ENCODE data around the gene SLC35F2. TPM values are rescaled to one million over a fixed set of nuclear protein-coding genes. Genes with fewer than 3 reads are reported as not detected.

Gene SLC35F2
- total and polyA plus RNA-seq, 2 of the 13 experiments (the other 11 are each of a cell fraction or from before 2014, with no cell fraction given) = 5.8 to 20.3 TPM

DNA sequence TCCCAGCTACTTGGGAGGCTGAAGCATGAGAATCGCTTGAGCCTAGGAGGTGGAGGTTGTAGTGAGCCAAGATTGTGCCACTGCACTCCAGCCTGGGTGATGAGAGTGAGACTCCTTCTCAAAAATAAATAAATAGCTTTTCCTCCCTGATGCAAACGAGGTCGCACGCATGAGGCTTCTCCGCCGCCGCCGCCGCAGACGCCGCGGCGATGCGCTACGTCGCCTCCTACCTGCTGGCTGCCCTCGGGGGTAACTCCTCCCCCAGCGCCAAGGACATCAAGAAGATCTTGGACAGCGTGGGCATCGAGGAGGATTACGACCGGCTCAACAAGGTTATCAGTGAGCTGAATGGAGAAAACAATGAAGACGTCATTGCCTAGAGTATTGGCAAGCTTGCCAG lies 49.6 kb upstream of the SLC35F2 start:
- Histone ChIP-seq H3K4me2 (ENCODE audit: low read depth, low read length) (no peak overlapping the region), H4K20me1 (ENCODE audit: insufficient read depth, low read length) (no peaks in the 10 kb centered on the region), H3K4me1 (ENCODE audit: insufficient read depth, low read length) (no peaks in the 10 kb centered on the region), H3K36me3 (replicated peaks in 1 of 2; ENCODE audit: control insufficient read depth in 1 of 2, insufficient read depth in 2 of 2, low read length in 2 of 2) (no peaks in the 10 kb centered on the region), H3K9ac (ENCODE audit: insufficient read depth, low read depth, low read length) (no peak overlapping the region), H3K9me3 (ENCODE audit: low read length) (no peaks in the 10 kb centered on the region), H3K79me2 (ENCODE audit: insufficient read depth, low read length) (no peaks in the 10 kb centered on the region), H2AFZ (ENCODE audit: low read length) (no peak overlapping the region), H3K27ac (ENCODE audit: extremely low read length, insufficient read depth, low read length) (no peak overlapping the region), H3K4me3 (replicated peaks in 1 of 3; ENCODE audit: insufficient read depth in 1 of 3, low read depth in 2 of 3, low read length in 3 of 3) (no peak overlapping the region), H3K27me3 (ENCODE audit: control insufficient read depth in 1 of 2, insufficient read depth in 2 of 2, low read length in 2 of 2) (peaks cover 0 to 5% of the 10 kb centered on the region in 2 experiments; a peak in 1 of 5 replicates)
- POLR2A ChIA-PET = no interaction called here
- intact Hi-C loops (cut with micrococcal nuclease; ENCODE audit: unreplicated experiment) (no loop called here), in situ Hi-C loops (cut with HindIII; ENCODE audit: extremely low pct_ligation_motif_present, low pct_unique_long_range_greater_than_20kb) (no loop called here)
- TF ChIP-seq PHF20 (CRISPR knock-in tag; IDR thresholded peaks at IDR 0.05) (no peak), NFYC (CRISPR knock-in tag; IDR thresholded peaks at IDR 0.05) (no peak), ZNF775 (CRISPR knock-in tag; IDR thresholded peaks at IDR 0.05; ENCODE audit: borderline replicate concordance) (no peak), PRDM4 (CRISPR knock-in tag; IDR thresholded peaks at IDR 0.05; ENCODE audit: borderline replicate concordance) (no peak), ZNF124 (CRISPR knock-in tag; IDR thresholded peaks at IDR 0.05) (no peak), ZNF30 (CRISPR knock-in tag; IDR thresholded peaks at IDR 0.05) (no peak), ZFP90 (CRISPR knock-in tag; IDR thresholded peaks at IDR 0.05; ENCODE audit: borderline replicate concordance) (no peak), REPIN1 (CRISPR knock-in tag; IDR thresholded peaks at IDR 0.05; ENCODE audit: borderline replicate concordance, low read depth) (no peak), SOX13 (IDR thresholded peaks at IDR 0.05) (no peak), SOX13 (CRISPR knock-in tag; conservative IDR thresholded peaks at IDR 0.05 in 1 of 2, IDR thresholded peaks at IDR 0.05 in 1 of 2) (no peak), ZNF704 (CRISPR knock-in tag; IDR thresholded peaks at IDR 0.05; ENCODE audit: borderline replicate concordance) (no peak)
- TF ChIP-seq, protein P1, sequence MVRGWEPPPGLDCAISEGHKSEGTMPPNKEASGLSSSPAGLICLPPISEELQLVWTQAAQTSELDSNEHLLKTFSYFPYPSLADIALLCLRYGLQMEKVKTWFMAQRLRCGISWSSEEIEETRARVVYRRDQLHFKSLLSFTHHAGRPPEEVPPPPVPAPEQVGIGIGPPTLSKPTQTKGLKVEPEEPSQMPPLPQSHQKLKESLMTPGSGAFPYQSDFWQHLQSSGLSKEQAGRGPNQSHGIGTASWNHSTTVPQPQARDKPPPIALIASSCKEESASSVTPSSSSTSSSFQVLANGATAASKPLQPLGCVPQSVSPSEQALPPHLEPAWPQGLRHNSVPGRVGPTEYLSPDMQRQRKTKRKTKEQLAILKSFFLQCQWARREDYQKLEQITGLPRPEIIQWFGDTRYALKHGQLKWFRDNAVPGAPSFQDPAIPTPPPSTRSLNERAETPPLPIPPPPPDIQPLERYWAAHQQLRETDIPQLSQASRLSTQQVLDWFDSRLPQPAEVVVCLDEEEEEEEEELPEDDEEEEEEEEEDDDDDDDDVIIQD (CRISPR knock-in tag; IDR thresholded peaks at IDR 0.05; ENCODE audit: low read depth) = no peak
- no TSS peak for BruUV-seq (replicated peaks)
- no peak for DNase-seq (ENCODE audit: low spot score)
- no peak for FAIRE-seq
- no peak for ATAC-seq
- 53% methylated on average over 14 of the region's 23 CpGs for WGBS (ENCODE audit: low lambda C conversion rate)
- CTCF ChIA-PET (ENCODE audit: low intra/inter-chr PET ratio, low total read pairs) = no interaction called here

Measured in HepG2 (cell line).